Ovary (tissue), 3 donors: ENCODE results near the gene ASCL2.

Source experiments
- CTCF ChIP-seq, 3 donors: fragments of 450-650 bp in 2 of 3; fragments of 200-600 bp in 1 of 3; IDR thresholded peaks; one replicate each; pipeline versions ENCODE4 v1.5.1 to v1.8.0; 2016 to 2022; ENCODE audit warnings: antibody characterized with exemption in 3 of 3, mild to moderate bottlenecking in 1 of 3
- POLR2A ChIP-seq: fragments of 450-650 bp; IDR thresholded peaks from one replicate; pipeline ENCODE4 v1.6.1; 2017; ENCODE audit warnings: antibody characterized with exemption, mild to moderate bottlenecking, moderate library complexity
- donor health status: DM: no; HTN: no; CAD: no.

DNA sequence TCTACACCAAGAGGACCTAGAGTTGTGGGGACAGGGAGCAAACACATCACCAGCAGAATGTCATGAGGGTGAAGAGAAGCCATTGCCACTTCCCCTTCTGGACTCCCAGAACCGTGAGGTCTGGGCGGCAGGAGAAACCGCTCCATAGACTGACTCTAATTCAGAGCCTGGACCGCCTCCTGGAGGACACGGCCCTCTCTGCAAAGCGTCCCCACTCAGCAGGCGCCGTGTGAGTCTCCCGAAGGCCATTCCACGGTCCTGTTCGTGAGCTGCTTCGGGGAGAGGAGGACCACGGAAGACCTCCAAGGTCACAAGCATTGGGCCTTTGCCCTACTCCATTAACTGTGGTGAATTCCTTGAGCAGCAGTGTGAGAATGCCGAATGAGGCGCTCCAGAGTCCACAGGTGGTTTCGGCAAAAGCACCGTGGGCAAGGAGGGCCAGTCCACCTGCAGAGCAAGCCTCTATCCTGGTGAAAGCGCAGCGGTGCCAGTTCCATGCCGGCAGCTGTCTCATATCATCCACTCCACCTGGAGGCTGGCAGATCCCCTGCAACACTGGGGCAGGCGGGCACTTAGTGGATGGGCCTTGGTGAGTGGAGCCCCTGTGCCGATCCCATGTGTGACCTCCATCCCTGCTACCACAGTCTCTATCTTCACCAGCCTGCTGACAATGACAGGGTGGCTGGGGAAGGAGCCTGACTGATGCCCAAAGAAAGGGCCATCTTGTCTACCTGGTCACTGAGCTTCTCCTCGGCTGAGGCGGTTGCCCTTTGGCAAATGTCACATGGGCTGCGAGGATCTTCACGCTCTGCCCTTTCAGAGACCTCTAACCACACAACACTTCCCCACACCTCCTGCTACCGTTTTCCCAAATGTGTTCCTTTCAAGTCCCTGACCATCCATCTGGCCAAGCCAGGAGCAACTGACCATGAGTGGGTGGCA lies 23.9 kb upstream of the ASCL2 start:
- TF ChIP-seq POLR2A (no peak), CTCF (IDR thresholded peaks at IDR 0.05) (no peak)
